Muscle layer of duodenum (tissue), 2 donors: ENCODE data around the gene FRAS1.

Experiments used
- H3K27ac ChIP-seq: one replicate; pipeline ENCODE4 v1.7.0; 2013; ENCODE audit warnings: mild to moderate bottlenecking, low read length
- H3K27me3 ChIP-seq: one replicate; pipeline ENCODE4 v1.7.0; 2013; ENCODE audit warnings: low read depth, mild to moderate bottlenecking, control low read depth, low read length
- H3K36me3 ChIP-seq, 2 donors: one replicate each; pipeline ENCODE4 v1.7.0; 2013; ENCODE audit warnings: low read length in 2 of 2, control low read depth in 1 of 2, mild to moderate bottlenecking in 1 of 2; ENCODE audit not compliant: insufficient read depth in 2 of 2, control insufficient read depth in 1 of 2
- H3K4me1 ChIP-seq, 2 donors: one replicate each; pipeline ENCODE4 v1.7.0; 2013; ENCODE audit warnings: low read length in 2 of 2, mild to moderate bottlenecking in 2 of 2, control low read depth in 1 of 2, moderate library complexity in 1 of 2; ENCODE audit not compliant: insufficient read depth in 2 of 2, control insufficient read depth in 1 of 2
- H3K4me3 ChIP-seq, 2 donors: one replicate each; pipeline ENCODE4 v1.7.0; 2013; ENCODE audit warnings: low read length in 2 of 2, low read depth in 1 of 2, mild to moderate bottlenecking in 1 of 2
- H3K9me3 ChIP-seq, 2 donors: one replicate each; pipeline ENCODE4 v1.7.0; 2013; ENCODE audit warnings: low read length in 2 of 2, control low read depth in 1 of 2, mild to moderate bottlenecking in 1 of 2; ENCODE audit not compliant: control insufficient read depth in 1 of 2
- donor health status: healthy.

The FRAS1 gene

GRCh38 chr4:78032929-78033328, 24.2 kb upstream of the FRAS1 start:
- Histone ChIP-seq H3K36me3 (no peaks in the 10 kb centered on the region), H3K9me3 (no peaks in the 10 kb centered on the region), H3K27ac (no peak overlapping the region), H3K4me1 (no peaks in the 10 kb centered on the region), H3K27me3 (no peaks in the 10 kb centered on the region), H3K4me3 (no peak overlapping the region)

GRCh38 chr4:78033861-78034260, 23.3 kb upstream of the FRAS1 start:
- H3K9me3 ChIP-seq, result no peaks in the 10 kb centered on the region
- H3K36me3 ChIP-seq, result no peaks in the 10 kb centered on the region
- no peak overlapping the region for H3K27ac ChIP-seq
- no peak overlapping the region for H3K4me3 ChIP-seq
- H3K4me1 ChIP-seq, result no peaks in the 10 kb centered on the region
- no peaks in the 10 kb centered on the region for H3K27me3 ChIP-seq

GRCh38 chr4:78038704-78039103, 18.4 kb upstream of the FRAS1 start:
- H3K4me1 ChIP-seq, result no peaks in the 10 kb centered on the region
- H3K36me3 ChIP-seq, result no peaks in the 10 kb centered on the region
- H3K4me3 ChIP-seq, result no peak overlapping the region
- no peaks in the 10 kb centered on the region for H3K27me3 ChIP-seq
- H3K27ac ChIP-seq, result no peak overlapping the region
- no peaks in the 10 kb centered on the region for H3K9me3 ChIP-seq

GRCh38 chr4:78039678-78040077, 17.4 kb upstream of the FRAS1 start:
- Histone ChIP-seq H3K36me3 (no peaks in the 10 kb centered on the region), H3K27me3 (no peaks in the 10 kb centered on the region), H3K27ac (no peak overlapping the region)

GRCh38 chr4:78040431-78040830, 16.7 kb upstream of the FRAS1 start:
- no peak overlapping the region for H3K4me3 ChIP-seq
- no peaks in the 10 kb centered on the region for H3K9me3 ChIP-seq
- H3K27me3 ChIP-seq, result no peaks in the 10 kb centered on the region
- H3K36me3 ChIP-seq, result no peaks in the 10 kb centered on the region
- no peaks in the 10 kb centered on the region for H3K4me1 ChIP-seq
- H3K27ac ChIP-seq, result no peak overlapping the region

More at GRCh38 chr4:78039678-78040077, 17.4 kb upstream of the FRAS1 start:
- Histone ChIP-seq H3K4me3 (no peak overlapping the region), H3K4me1 (no peaks in the 10 kb centered on the region), H3K9me3 (no peaks in the 10 kb centered on the region)

GRCh38 chr4:78047366-78047765, 9.8 kb upstream of the FRAS1 start:
- no peaks in the 10 kb centered on the region for H3K4me1 ChIP-seq
- no peak overlapping the region for H3K27ac ChIP-seq
- H3K36me3 ChIP-seq, result no peaks in the 10 kb centered on the region
- H3K27me3 ChIP-seq, result no peaks in the 10 kb centered on the region
- no peaks in the 10 kb centered on the region for H3K9me3 ChIP-seq
- no peak overlapping the region for H3K4me3 ChIP-seq

GRCh38 chr4:78056265-78057129, 626 bp upstream of the FRAS1 start:
- no peaks in the 10 kb centered on the region for H3K36me3 ChIP-seq
- H3K27ac ChIP-seq, result no peak overlapping the region
- H3K4me3 ChIP-seq, result peak overlapping the region; percentile 76 to 90
- H3K27me3 ChIP-seq, result peaks cover 5% of the 10 kb centered on the region
- no peaks in the 10 kb centered on the region for H3K9me3 ChIP-seq
- H3K4me1 ChIP-seq, result peaks cover 0 to 16% of the 10 kb centered on the region in 2 donors

- Histone ChIP-seq H3K9me3 (no peaks in the 10 kb centered on the region), H3K27ac (no peak overlapping the region), H3K36me3 (no peaks in the 10 kb centered on the region), H3K4me3 (peak overlapping the region; percentile 76 to 90), H3K27me3 (peaks cover 5% of the 10 kb centered on the region), H3K4me1 (peaks cover 0 to 16% of the 10 kb centered on the region in 2 donors)
Observed at GRCh38 chr4:78057600-78058550, 752 bp downstream of the FRAS1 start.

- Histone ChIP-seq H3K27ac (no peak overlapping the region), H3K4me1 (peaks cover 0 to 16% of the 10 kb centered on the region in 2 donors), H3K27me3 (peaks cover 5% of the 10 kb centered on the region), H3K4me3 (peak overlapping the region; percentile 76 to 90), H3K9me3 (no peaks in the 10 kb centered on the region), H3K36me3 (no peaks in the 10 kb centered on the region)
Observed at GRCh38 chr4:78058591-78059523, 1.7 kb downstream of the FRAS1 start.

- Histone ChIP-seq H3K27me3 (peaks cover 5% of the 10 kb centered on the region), H3K4me1 (peaks cover 0 to 16% of the 10 kb centered on the region in 2 donors), H3K36me3 (no peaks in the 10 kb centered on the region), H3K4me3 (peak overlapping the region; percentile 76 to 90), H3K27ac (no peak overlapping the region), H3K9me3 (no peaks in the 10 kb centered on the region)
Observed at GRCh38 chr4:78059524-78059889, 2.4 kb downstream of the FRAS1 start.
